ENCODE measurements around the gene SPACA6. TPM values are rescaled to one million over a fixed set of nuclear protein-coding genes. Genes with fewer than 3 reads are reported as not detected.
"Not testable (repeated sequence)": the region's sequence is repeated elsewhere in the genome, so short reads cannot be mapped to it uniquely, and the experiment has no call there.

SPACA6 gene, protein sequence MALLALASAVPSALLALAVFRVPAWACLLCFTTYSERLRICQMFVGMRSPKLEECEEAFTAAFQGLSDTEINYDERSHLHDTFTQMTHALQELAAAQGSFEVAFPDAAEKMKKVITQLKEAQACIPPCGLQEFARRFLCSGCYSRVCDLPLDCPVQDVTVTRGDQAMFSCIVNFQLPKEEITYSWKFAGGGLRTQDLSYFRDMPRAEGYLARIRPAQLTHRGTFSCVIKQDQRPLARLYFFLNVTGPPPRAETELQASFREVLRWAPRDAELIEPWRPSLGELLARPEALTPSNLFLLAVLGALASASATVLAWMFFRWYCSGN
- total RNA-seq = 100 to 1,000 TPM in 1 of 4 donors, 10 to 100 TPM in 2, 1 to 10 TPM in 1; 9.7 to 112 (median 22.5) TPM

- Histone ChIP-seq H3K9me3 (no peaks in the 10 kb centered on the region), H3K27ac (peak within 1 kb of the TSS; percentile 100), H3K36me3 (no peaks in the 10 kb centered on the region), H3K4me1 (peaks cover 0 to 24% of the 10 kb centered on the region in 2 donors), H3K27me3 (no peaks in the 10 kb centered on the region), H3K4me3 (peak within 1 kb of the TSS; percentile 95 to 99)
- TF ChIP-seq, protein P1, sequence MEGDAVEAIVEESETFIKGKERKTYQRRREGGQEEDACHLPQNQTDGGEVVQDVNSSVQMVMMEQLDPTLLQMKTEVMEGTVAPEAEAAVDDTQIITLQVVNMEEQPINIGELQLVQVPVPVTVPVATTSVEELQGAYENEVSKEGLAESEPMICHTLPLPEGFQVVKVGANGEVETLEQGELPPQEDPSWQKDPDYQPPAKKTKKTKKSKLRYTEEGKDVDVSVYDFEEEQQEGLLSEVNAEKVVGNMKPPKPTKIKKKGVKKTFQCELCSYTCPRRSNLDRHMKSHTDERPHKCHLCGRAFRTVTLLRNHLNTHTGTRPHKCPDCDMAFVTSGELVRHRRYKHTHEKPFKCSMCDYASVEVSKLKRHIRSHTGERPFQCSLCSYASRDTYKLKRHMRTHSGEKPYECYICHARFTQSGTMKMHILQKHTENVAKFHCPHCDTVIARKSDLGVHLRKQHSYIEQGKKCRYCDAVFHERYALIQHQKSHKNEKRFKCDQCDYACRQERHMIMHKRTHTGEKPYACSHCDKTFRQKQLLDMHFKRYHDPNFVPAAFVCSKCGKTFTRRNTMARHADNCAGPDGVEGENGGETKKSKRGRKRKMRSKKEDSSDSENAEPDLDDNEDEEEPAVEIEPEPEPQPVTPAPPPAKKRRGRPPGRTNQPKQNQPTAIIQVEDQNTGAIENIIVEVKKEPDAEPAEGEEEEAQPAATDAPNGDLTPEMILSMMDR (IDR thresholded peaks at IDR 0.05) = no peak
- no peak for TF ChIP-seq POLR2A (IDR thresholded peaks at IDR 0.05)
- intact Hi-C loops (cut with DNase I; ENCODE audit: low total_unique reads) = no loop called here
- DNase-seq = no peak
Observed at GRCh38 chr19:51693260-51693659, at the start of gene SPACA6. Gene SPACA6, plus strand, starts transcription at chr19:51693330. Its CDS starts 197 bp downstream, at chr19:51693527.

GRCh38 chr19:51644636-51645271, 48.4 kb upstream of the SPACA6 start:
- TF ChIP-seq, protein P1 (IDR thresholded peaks at IDR 0.05) = no peak
- no peak for TF ChIP-seq POLR2A (IDR thresholded peaks at IDR 0.05)
- Histone ChIP-seq H3K9me3 (no peaks in the 10 kb centered on the region), H3K27me3 (no peaks in the 10 kb centered on the region), H3K36me3 (no peaks in the 10 kb centered on the region), H3K27ac (no peak overlapping the region), H3K4me1 (no peaks in the 10 kb centered on the region), H3K4me3 (no peak overlapping the region)
- no peak for DNase-seq
- intact Hi-C loops (cut with DNase I; ENCODE audit: low total_unique reads) = no loop called here

DNA sequence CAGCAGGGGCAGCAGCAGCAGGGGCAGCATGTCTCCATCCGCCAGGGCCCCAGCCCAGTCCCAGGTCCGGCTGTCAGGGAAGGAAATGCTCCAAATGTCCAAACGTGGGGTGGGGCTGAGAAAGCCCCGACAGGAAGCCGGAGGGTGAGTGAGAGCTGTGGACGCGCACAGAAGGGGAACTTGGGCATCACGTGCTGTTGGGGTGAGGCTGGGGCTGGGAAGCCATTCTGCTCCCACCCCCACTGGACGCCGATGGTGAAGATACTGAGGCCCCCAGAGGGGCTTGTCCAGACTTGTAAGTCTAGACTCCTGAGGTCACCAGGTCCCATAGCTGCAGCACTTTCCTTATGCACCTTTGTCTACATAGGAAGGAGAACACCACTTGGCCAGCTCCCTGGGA, 46.4 kb upstream of the SPACA6 start, which contains the start of gene SIGLEC14:
Gene SIGLEC14 (minus strand): TSS at position 96 of the 400 bp plus-strand sequence. CDS start 66 bp downstream, at position 30.
- not testable (repeated sequence) for H3K9me3 ChIP-seq

GRCh38 chr19:51647318-51647717, 45.8 kb upstream of the SPACA6 start:
- no peaks in the 10 kb centered on the region for H3K27me3 ChIP-seq
- TF ChIP-seq, protein P1 (IDR thresholded peaks at IDR 0.05) = no peak
- TF ChIP-seq POLR2A (IDR thresholded peaks at IDR 0.05) = no peak
- H3K36me3 ChIP-seq = no peaks in the 10 kb centered on the region
- H3K4me3 ChIP-seq = no peak overlapping the region
- no peaks in the 10 kb centered on the region for H3K4me1 ChIP-seq
- no peak for DNase-seq
- H3K27ac ChIP-seq = no peak overlapping the region
- no peaks in the 10 kb centered on the region for H3K9me3 ChIP-seq
- intact Hi-C loops (cut with DNase I; ENCODE audit: low total_unique reads) = no loop called here

More for the DNA sequence above, 46.4 kb upstream of the SPACA6 start, which contains the start of gene SIGLEC14:
- H3K36me3 ChIP-seq; intact Hi-C loops (cut with DNase I; ENCODE audit: low total_unique reads); H3K27ac ChIP-seq; H3K4me3 ChIP-seq; H3K4me1 ChIP-seq; DNase-seq; H3K27me3 ChIP-seq: not testable (repeated sequence)

GRCh38 chr19:51651216-51651846, 41.8 kb upstream of the SPACA6 start:
- DNase-seq = no peak
- H3K27ac ChIP-seq = no peak overlapping the region
- TF ChIP-seq, protein P1 (IDR thresholded peaks at IDR 0.05) = no peak
- TF ChIP-seq POLR2A (IDR thresholded peaks at IDR 0.05) = no peak
- H3K36me3 ChIP-seq = no peaks in the 10 kb centered on the region
- no peaks in the 10 kb centered on the region for H3K9me3 ChIP-seq
- intact Hi-C loops (cut with DNase I; ENCODE audit: low total_unique reads) = loop anchor here (10.0 kb wide), 1 partner anchor 177 kb away; the partner anchor contains the start of gene CEACAM18
- H3K4me1 ChIP-seq = no peaks in the 10 kb centered on the region
- H3K27me3 ChIP-seq = no peaks in the 10 kb centered on the region
- H3K4me3 ChIP-seq = no peak overlapping the region

Measured in uterus (tissue), 4 donors.